Cardiac muscle cell (in vitro differentiated cells and primary cell): ENCODE measurements around the gene MTRF1. TPM values are rescaled to one million over a fixed set of nuclear protein-coding genes. Genes with fewer than 3 reads are reported as not detected.

Source experiments
- DNase-seq, 2 donors: peaks; one replicate each; pipeline versions ENCODE4 v3.0.0 to v3.0.0-alpha.2; 2010 to 2017; ENCODE audit warnings: low read depth in 1 of 2, low spot score in 1 of 2
- H3K27ac ChIP-seq: fragments of 200-600 bp; sonication (generic); 2 replicates; pipeline ENCODE4 v1.5.1; 2016
- H3K27me3 ChIP-seq: fragments of 200-600 bp; sonication (generic); 2 replicates; pipeline ENCODE4 v1.6.0; 2016; ENCODE audit warnings: control low read depth
- H3K36me3 ChIP-seq: fragments of 200-600 bp; sonication (generic); 2 replicates; pipeline ENCODE4 v1.5.1; 2016; ENCODE audit warnings: control low read depth
- H3K4me1 ChIP-seq: fragments of 200-600 bp; sonication (generic); 2 replicates; pipeline ENCODE4 v1.8.1; 2017; ENCODE audit warnings: low read depth, mild to moderate bottlenecking, mixed run types
- H3K4me3 ChIP-seq: fragments of 200-600 bp; sonication (generic); 2 replicates; pipeline ENCODE4 v1.5.1; 2016; ENCODE audit warnings: mild to moderate bottlenecking
- H3K9me3 ChIP-seq: fragments of 200-600 bp; sonication (generic); 2 replicates; pipeline ENCODE4 v1.5.1; 2017; ENCODE audit warnings: low read depth, mild to moderate bottlenecking, control low read depth
- CTCF ChIP-seq: IDR thresholded peaks from 2 replicates; pipeline ENCODE4 v1.5.1; 2012; ENCODE audit warnings: low read depth, mild to moderate bottlenecking, low read length
- polyA plus RNA-seq: library from polyadenylated mRNA; unstranded; fragments of >200 nt; fragmentation: Nextera tagmentation; extraction: Ambion mirVana; gene quantifications from 2 replicates; pipeline ENCODE4 v1.2.1, GENCODE V29; 2016
- total RNA-seq: library from RNA; depleted of rRNA; stranded (reverse); fragments of >200 nt; gene quantifications from 2 replicates; pipeline ENCODE4 v1.2.3, GENCODE V29; 2016

MTRF1 gene
- total and polyA plus RNA-seq, 2 experiments from 2014 or later, result 8.4 to 11.0 TPM

GRCh38 chr13:41203810-41204209, 59.6 kb downstream of the MTRF1 start:
- H3K4me3 ChIP-seq, result no peak overlapping the region
- no peak overlapping the region for H3K27ac ChIP-seq
- no peak for TF ChIP-seq CTCF
- no peaks in the 10 kb centered on the region for H3K9me3 ChIP-seq
- no peaks in the 10 kb centered on the region for H3K27me3 ChIP-seq
- H3K36me3 ChIP-seq, result no peaks in the 10 kb centered on the region
- DNase-seq, result no peak
- H3K4me1 ChIP-seq, result no peaks in the 10 kb centered on the region

- no peak overlapping the region for H3K4me3 ChIP-seq
- no peak for DNase-seq
- no peak overlapping the region for H3K27ac ChIP-seq
- no peaks in the 10 kb centered on the region for H3K36me3 ChIP-seq
- H3K4me1 ChIP-seq, result no peaks in the 10 kb centered on the region
- no peaks in the 10 kb centered on the region for H3K27me3 ChIP-seq
- no peaks in the 10 kb centered on the region for H3K9me3 ChIP-seq
- TF ChIP-seq CTCF, result no peak
Measured at GRCh38 chr13:41200126-41200525, 63.2 kb downstream of the MTRF1 start.

GRCh38 chr13:41199526-41199925, 63.9 kb downstream of the MTRF1 start:
- DNase-seq, result no peak
- no peaks in the 10 kb centered on the region for H3K4me1 ChIP-seq
- TF ChIP-seq CTCF, result no peak
- no peaks in the 10 kb centered on the region for H3K9me3 ChIP-seq
- no peaks in the 10 kb centered on the region for H3K36me3 ChIP-seq
- no peak overlapping the region for H3K27ac ChIP-seq
- H3K4me3 ChIP-seq, result no peak overlapping the region
- H3K27me3 ChIP-seq, result no peaks in the 10 kb centered on the region

GRCh38 chr13:41199079-41199478, 64.3 kb downstream of the MTRF1 start:
- Histone ChIP-seq H3K27ac (no peak overlapping the region), H3K4me3 (no peak overlapping the region), H3K4me1 (no peaks in the 10 kb centered on the region), H3K27me3 (no peaks in the 10 kb centered on the region), H3K36me3 (no peaks in the 10 kb centered on the region), H3K9me3 (no peaks in the 10 kb centered on the region)
- TF ChIP-seq CTCF, result no peak
- DNase-seq, result no peak

GRCh38 chr13:41196620-41197019, 66.8 kb downstream of the MTRF1 start:
- no peaks in the 10 kb centered on the region for H3K9me3 ChIP-seq
- no peak overlapping the region for H3K4me3 ChIP-seq
- H3K27ac ChIP-seq, result no peak overlapping the region
- H3K4me1 ChIP-seq, result peaks cover 7% of the 10 kb centered on the region
- no peaks in the 10 kb centered on the region for H3K27me3 ChIP-seq
- H3K36me3 ChIP-seq, result no peaks in the 10 kb centered on the region
- peak; percentile 34 for TF ChIP-seq CTCF
- DNase-seq, result peak in 1 of 2 donors; percentile 12

- no peaks in the 10 kb centered on the region for H3K27me3 ChIP-seq
Measured at GRCh38 chr13:41196011-41196410, 67.4 kb downstream of the MTRF1 start.

More at GRCh38 chr13:41196011-41196410, 67.4 kb downstream of the MTRF1 start:
- Histone ChIP-seq H3K9me3 (no peaks in the 10 kb centered on the region), H3K27ac (no peak overlapping the region), H3K4me3 (no peak overlapping the region), H3K4me1 (peaks cover 9% of the 10 kb centered on the region), H3K36me3 (no peaks in the 10 kb centered on the region)
- no peak for TF ChIP-seq CTCF
- no peak for DNase-seq
